Stimulated activated CD4-positive, alpha-beta T cell treated with anti-CD3 and anti-CD28 coated beads, Interleukin-4, amount 100 ng/mL, for 48 hours (primary cell): ENCODE data around the gene PHOSPHO1.
A peak's percentile ranks its signal among the peaks of the same experiment; 100 is the strongest.
"Not testable (repeated sequence)": the region's sequence is repeated elsewhere in the genome, so short reads cannot be mapped to it uniquely, and the experiment has no call there.

Source experiments
- DNase-seq, 2 donors: peaks; one replicate each; pipeline ENCODE4 v3.0.0-alpha.2; 2020; ENCODE audit warnings: low read depth in 2 of 2

The PHOSPHO1 gene

GRCh38 chr17:49230636-49231562 lies at the start of gene PHOSPHO1:
Gene PHOSPHO1, minus strand, starts transcription at chr17:49230787. Its CDS starts 4,096 bp downstream, at chr17:49226691.
- peak; percentile 78 to 82 for DNase-seq

- no peak for DNase-seq
Observed at GRCh38 chr17:49280061-49280460, 49.5 kb upstream of the PHOSPHO1 start.

- DNase-seq, result not testable (repeated sequence)
Observed at GRCh38 chr17:49279263-49280015, 48.9 kb upstream of the PHOSPHO1 start.

- DNase-seq, result no peak
Observed at GRCh38 chr17:49278076-49278475, 47.5 kb upstream of the PHOSPHO1 start.

- DNase-seq, result no peak
Observed at GRCh38 chr17:49277638-49278037, 47.1 kb upstream of the PHOSPHO1 start.

- DNase-seq, result not testable (repeated sequence)
Observed at GRCh38 chr17:49275981-49276380, 45.4 kb upstream of the PHOSPHO1 start.

GRCh38 chr17:49269356-49269755 lies 38.8 kb upstream of the PHOSPHO1 start:
- DNase-seq, result no peak

- no peak for DNase-seq
Observed at GRCh38 chr17:49267912-49268311, 37.3 kb upstream of the PHOSPHO1 start.

GRCh38 chr17:49266233-49266632 lies 35.6 kb upstream of the PHOSPHO1 start:
- no peak for DNase-seq

- not testable (repeated sequence) for DNase-seq
Observed at GRCh38 chr17:49261540-49261939, 31.0 kb upstream of the PHOSPHO1 start.

GRCh38 chr17:49260817-49261291 lies 30.3 kb upstream of the PHOSPHO1 start:
- DNase-seq, result peak in 1 of 2 donors; percentile 18

- peak; percentile 32 to 35 for DNase-seq
Observed at GRCh38 chr17:49260011-49260816, 29.6 kb upstream of the PHOSPHO1 start.

GRCh38 chr17:49259663-49260010 lies 29.1 kb upstream of the PHOSPHO1 start:
- DNase-seq, result no peak

GRCh38 chr17:49258394-49258793 lies 27.8 kb upstream of the PHOSPHO1 start:
- no peak for DNase-seq

- DNase-seq, result no peak
Observed at GRCh38 chr17:49255125-49255524, 24.5 kb upstream of the PHOSPHO1 start.

GRCh38 chr17:49254066-49254465 lies 23.5 kb upstream of the PHOSPHO1 start:
- DNase-seq, result no peak

GRCh38 chr17:49252148-49252695 lies 21.6 kb upstream of the PHOSPHO1 start:
- no peak for DNase-seq

- no peak for DNase-seq
Observed at GRCh38 chr17:49249890-49250522, 19.4 kb upstream of the PHOSPHO1 start.

- no peak for DNase-seq
Observed at GRCh38 chr17:49249292-49249794, 18.8 kb upstream of the PHOSPHO1 start.

GRCh38 chr17:49247944-49248343 lies 17.4 kb upstream of the PHOSPHO1 start:
- no peak for DNase-seq

GRCh38 chr17:49244839-49245238 lies 14.3 kb upstream of the PHOSPHO1 start:
- DNase-seq, result no peak
